ENCODE results near the gene IL25.

The IL25 gene

GRCh38 chr14:23354990-23355389 is 17.6 kb upstream of the IL25 start:
- no peak for DNase-seq

GRCh38 chr14:23355871-23356435 is 16.7 kb upstream of the IL25 start:
- DNase-seq, result no peak

- no peak for DNase-seq
Observed at GRCh38 chr14:23356662-23357061, 15.9 kb upstream of the IL25 start.

GRCh38 chr14:23357261-23357660 is 15.3 kb upstream of the IL25 start:
- no peak for DNase-seq

GRCh38 chr14:23358042-23358441 is 14.6 kb upstream of the IL25 start:
- DNase-seq, result no peak

- DNase-seq, result no peak
Observed at GRCh38 chr14:23358553-23359166, 13.9 kb upstream of the IL25 start.

- no peak for DNase-seq
Observed at GRCh38 chr14:23359167-23359626, 13.4 kb upstream of the IL25 start.

GRCh38 chr14:23359722-23360447 is 12.7 kb upstream of the IL25 start:
- DNase-seq, result no peak

- no peak for DNase-seq
Observed at GRCh38 chr14:23360496-23360895, 12.1 kb upstream of the IL25 start.

- DNase-seq, result no peak
Observed at GRCh38 chr14:23361320-23361719, 11.3 kb upstream of the IL25 start.

GRCh38 chr14:23361763-23362162 is 10.8 kb upstream of the IL25 start:
- no peak for DNase-seq

- no peak for DNase-seq
Observed at GRCh38 chr14:23362200-23362599, 10.4 kb upstream of the IL25 start.

- no peak for DNase-seq
Observed at GRCh38 chr14:23364164-23365035, 8.2 kb upstream of the IL25 start.

GRCh38 chr14:23365036-23365731 is 7.4 kb upstream of the IL25 start, which contains the start of gene EFS:
Gene EFS (minus strand): TSS chr14:23365172. CDS start chr14:23365025, 147 bp downstream.
- no peak for DNase-seq

- no peak for DNase-seq
Observed at GRCh38 chr14:23365732-23366425, 6.7 kb upstream of the IL25 start.

- no peak for DNase-seq
Observed at GRCh38 chr14:23366426-23366921, 6.1 kb upstream of the IL25 start.

GRCh38 chr14:23370221-23370620 is 2.4 kb upstream of the IL25 start:
- DNase-seq, result no peak

GRCh38 chr14:23371865-23372264 is 744 bp upstream of the IL25 start:
- no peak for DNase-seq

- DNase-seq, result no peak
Observed at GRCh38 chr14:23373041-23373440, 432 bp downstream of the IL25 start.

- DNase-seq, result no peak
Observed at GRCh38 chr14:23375527-23376251, 3.1 kb downstream of the IL25 start.
